ENCODE data around the gene VRK1.

VRK1 gene

DNA sequence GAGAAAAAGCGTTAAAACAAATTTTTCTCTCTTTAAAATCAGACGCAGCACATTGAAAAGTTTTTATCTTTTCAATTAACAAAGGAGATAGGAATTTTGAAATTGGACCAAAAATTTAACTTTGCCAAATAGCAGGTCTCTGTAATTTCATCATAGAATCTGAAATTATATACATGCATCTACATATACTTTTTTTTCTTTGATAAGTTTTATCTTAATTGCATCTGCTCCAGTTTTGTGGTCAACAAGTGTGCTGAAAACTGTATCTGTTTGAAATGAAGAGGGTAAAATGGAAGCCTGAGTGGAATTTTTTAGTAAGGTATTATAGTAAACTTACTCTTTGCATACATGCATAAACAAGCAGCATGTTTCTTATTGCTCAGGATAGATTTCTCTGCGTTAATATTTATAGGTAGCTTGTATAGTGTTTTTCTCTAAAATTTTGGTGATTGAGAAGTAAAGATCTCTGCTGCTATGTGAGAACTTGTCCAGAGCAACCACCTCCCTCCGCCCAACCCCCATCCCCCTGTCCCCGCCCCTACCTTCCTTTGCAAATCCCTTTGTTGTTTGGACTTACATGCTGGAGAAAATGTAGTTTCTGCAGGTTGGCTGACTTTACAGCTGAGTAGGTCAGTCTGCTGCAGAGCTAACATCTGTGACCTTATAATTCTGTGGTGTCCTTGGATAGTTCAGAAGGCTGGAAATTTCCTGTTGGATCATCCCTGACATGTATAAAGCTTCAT, 64.6 kb downstream of the VRK1 start:
- TF ChIP-seq GATA3 (IDR thresholded peaks at IDR 0.05; ENCODE audit: low read depth, low read length): no peak

DNA sequence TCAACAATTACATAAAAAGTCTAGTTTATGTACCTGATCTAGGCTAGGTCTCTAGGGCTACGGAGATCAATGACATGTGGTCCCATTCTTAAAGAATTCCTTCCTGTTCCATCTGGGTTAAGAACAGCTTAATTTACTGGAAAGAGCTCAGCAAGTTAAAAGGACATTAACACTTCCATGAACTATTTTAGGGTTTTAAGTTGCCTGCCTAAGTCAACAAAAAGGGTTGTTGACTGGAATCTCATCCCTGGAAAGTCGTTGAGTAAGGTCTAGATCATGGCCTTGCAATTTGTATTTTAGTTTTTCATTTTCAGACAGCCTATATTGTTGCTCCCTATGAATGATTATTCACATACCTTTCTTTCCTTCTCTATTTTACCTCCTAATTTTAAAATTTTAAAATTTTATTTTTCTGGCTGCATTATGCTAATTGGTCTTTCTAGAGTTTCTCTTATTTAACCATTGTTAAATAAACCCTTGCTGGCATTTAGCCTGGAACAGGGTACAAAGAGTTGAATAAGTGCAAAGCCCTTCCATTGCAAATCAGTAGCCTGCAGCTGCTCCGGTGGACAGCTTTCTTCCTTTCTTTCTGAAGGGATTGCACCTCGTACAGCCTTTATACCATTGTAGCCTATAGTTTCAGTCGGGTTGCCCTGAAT, 66.3 kb downstream of the VRK1 start:
- TF ChIP-seq GATA2 (IDR thresholded peaks at IDR 0.05; ENCODE audit: low read depth, low read length) (no peak), GATA3 (IDR thresholded peaks at IDR 0.05; ENCODE audit: low read depth, low read length) (no peak)

DNA sequence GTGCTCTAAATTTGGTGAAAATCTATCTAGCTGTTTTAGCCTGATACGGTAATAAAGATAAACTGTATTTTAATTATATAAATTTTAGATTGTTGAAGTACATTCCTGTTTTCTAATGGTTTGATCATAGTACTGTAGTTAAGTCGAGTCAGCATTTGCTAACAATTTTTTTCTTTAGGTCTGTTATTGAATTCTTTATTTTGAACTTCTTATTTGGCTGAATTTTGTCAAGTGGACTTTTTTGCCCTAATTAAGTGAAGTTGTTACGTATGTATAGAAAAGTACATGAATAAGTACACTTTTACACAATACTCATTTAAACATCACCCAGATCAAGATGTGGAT, 66.8 kb downstream of the VRK1 start:
- TF ChIP-seq GATA3 (IDR thresholded peaks at IDR 0.05; ENCODE audit: low read depth, low read length): no peak
- TF ChIP-seq GATA2 (IDR thresholded peaks at IDR 0.05; ENCODE audit: low read depth, low read length): no peak

DNA sequence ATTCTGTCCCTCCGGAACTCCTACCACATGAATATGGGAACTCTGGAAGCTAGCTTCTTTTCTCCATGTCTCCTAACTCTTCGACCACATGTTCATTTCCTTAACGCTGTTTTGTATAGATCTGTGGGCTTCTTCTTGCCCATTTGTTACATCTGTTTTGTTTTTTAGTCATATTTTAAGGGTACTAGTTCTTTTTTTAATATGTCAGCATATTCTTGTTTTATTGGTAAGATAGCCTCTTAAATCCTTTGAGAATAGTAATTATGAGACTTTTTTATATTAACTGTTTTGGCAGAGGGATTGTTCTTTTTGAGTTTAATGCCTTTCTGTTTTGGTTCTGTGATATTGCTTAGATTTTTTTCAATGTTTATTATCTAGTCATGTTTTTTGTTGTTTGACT, 70.5 kb downstream of the VRK1 start:
- TF ChIP-seq GATA2 (IDR thresholded peaks at IDR 0.05; ENCODE audit: low read depth, low read length): no peak
- TF ChIP-seq GATA3 (IDR thresholded peaks at IDR 0.05; ENCODE audit: low read depth, low read length): no peak

DNA sequence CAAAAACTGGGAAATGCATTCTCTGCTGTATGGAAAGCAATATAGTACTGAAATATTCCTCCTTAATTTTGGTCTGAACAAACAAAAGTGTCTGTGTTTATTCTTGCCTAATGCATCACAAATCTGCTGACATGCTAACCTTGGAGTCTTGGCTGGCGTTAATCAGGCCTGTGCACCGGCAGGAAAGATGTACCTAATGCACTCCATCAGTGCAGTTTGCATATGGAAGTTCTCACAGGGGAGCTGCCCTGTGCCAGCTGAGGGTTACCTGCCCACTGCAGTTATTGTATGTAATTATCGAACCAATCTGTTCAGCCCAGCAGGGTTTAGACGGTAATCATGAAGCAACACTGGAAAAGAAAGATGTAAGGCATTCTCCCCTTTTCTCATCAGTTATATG, 76.9 kb downstream of the VRK1 start:
- TF ChIP-seq GATA3 (IDR thresholded peaks at IDR 0.05; ENCODE audit: low read depth, low read length): no peak
- no peak for TF ChIP-seq GATA2 (IDR thresholded peaks at IDR 0.05; ENCODE audit: low read depth, low read length)

DNA sequence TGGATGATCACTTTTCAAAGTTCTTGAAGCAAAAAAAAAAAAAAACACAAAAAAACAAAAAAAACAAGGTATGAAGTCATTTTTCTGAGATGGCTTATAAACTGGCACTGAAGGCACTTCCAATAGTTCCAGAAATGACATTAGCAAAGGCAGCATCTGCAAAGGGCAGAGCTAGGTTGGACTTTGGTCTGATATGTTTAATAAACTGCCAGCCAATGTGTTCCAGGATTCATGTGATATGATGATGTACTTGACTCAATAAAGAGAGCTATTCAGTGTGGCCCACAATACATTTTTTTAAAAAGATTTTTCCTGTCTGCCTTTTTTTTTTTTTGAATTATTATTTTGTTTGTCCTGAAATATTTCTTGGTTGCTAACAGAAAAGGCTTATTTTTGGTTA, 79.6 kb downstream of the VRK1 start:
- TF ChIP-seq GATA3 (IDR thresholded peaks at IDR 0.05; ENCODE audit: low read depth, low read length): no peak
- no peak for TF ChIP-seq GATA2 (IDR thresholded peaks at IDR 0.05; ENCODE audit: low read depth, low read length)

DNA sequence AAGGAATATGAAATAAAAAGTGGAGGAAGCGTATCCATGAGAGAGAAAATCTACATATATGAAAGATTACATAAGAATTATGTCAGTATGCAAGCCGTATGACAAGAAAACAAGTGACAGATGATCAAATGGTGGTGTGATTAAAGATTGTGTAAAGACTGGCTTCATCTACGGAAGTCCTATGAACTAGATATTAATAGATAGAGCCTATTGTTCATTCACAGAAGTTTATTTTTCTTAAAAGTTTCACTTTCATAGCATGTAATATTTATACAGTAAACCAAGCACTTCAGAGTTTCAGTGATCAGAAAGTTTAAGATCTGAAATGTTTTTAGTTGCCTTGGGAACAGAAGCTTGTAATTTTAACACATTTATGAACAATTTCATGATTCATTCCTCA, 84.5 kb downstream of the VRK1 start:
- TF ChIP-seq GATA3 (IDR thresholded peaks at IDR 0.05; ENCODE audit: low read depth, low read length) (no peak), GATA2 (IDR thresholded peaks at IDR 0.05; ENCODE audit: low read depth, low read length) (no peak)

DNA sequence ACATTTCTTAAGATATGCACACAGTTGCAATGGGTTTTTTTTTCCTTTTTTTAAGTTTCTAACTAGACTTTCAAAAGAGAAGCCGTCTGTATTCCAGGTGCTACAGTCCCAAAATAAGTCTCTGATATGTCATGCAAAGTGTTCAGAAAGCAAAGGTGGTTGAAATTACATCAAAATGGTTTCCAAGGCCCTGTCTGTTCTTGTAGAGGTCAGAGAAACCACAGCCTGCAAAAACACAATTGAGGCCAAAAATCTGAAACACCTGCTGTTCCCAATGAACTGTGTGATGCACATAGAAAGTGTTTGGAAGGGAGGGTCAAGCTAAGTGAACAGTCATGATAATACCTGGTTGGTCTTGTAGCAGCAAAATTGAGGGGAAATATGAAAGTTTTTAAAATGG, 91.0 kb downstream of the VRK1 start:
- TF ChIP-seq GATA3 (IDR thresholded peaks at IDR 0.05; ENCODE audit: low read depth, low read length) (no peak), GATA2 (IDR thresholded peaks at IDR 0.05; ENCODE audit: low read depth, low read length) (no peak)

DNA sequence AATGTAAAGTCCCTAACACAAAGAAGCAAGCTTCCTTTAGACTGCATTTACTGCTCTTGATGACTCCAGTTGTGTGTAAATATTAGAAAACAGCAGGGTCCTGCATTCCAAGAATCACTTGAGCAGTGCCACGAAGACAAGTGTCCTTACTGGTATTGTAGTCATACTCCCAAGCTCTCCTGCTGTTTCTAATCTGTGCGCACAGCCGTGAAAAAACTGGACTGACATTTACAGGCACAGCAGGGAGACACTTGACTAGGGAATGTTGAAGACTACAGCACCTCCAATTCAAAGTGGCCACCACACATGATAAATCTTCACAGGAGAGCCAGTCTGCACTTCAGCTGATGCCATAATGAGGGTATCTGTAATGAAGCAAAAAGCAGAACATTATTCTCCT, 91.4 kb downstream of the VRK1 start:
- no peak for TF ChIP-seq GATA2 (IDR thresholded peaks at IDR 0.05; ENCODE audit: low read depth, low read length)

DNA sequence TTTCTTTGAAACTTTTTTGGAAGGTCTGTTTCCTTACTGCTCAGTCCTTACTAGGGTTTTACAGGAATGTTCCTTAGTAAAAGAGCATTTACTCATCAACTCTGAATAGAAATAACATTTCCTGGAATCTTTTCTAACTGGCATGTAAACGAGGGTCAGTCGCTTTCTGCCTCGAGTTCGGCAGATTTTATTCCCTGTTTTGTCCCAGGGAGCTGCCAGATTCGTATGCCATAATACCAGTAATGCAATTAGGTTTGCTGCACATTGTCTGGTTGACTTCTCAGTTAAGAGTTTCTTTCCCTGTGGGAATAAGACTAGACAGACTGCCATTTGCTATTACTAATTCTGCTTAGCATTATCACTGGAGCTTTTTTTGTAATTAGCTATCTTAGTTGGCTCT, 91.9 kb downstream of the VRK1 start:
- TF ChIP-seq GATA2 (IDR thresholded peaks at IDR 0.05; ENCODE audit: low read depth, low read length) (no peak), GATA3 (IDR thresholded peaks at IDR 0.05; ENCODE audit: low read depth, low read length) (no peak)

DNA sequence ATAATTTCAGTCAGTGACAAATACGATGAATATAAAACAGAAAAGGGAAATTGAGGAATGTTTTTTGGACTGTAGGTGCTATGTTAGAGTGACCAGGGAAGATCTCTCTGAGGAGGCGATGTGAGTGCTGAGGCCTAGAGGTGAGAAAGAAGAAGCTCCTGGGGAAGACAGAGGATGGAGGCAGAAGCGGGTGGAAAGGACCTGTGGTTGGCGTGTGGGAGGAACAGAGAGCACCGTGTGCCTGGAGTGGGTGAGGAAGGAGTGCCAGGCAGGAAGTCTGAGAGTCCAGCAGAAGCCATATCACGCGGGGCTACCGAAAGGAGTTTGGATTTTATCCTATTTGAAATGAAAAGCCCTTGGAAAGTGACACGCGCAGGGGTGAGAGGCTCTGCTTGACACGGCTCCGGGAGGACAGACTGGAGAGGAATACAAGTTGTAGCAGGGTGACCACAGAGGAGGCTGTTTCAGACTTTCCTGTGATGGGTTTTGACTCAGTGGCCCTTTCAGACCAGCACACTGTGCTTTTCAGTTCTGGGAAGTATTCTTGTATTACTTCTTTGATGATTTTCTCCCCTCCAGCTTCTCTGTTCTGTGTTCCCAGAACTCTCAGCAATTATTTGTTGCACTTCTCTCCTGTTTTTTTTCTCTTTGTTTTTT, 96.9 kb downstream of the VRK1 start:
- TF ChIP-seq GATA2 (IDR thresholded peaks at IDR 0.05; ENCODE audit: low read depth, low read length): no peak
- TF ChIP-seq GATA3 (IDR thresholded peaks at IDR 0.05; ENCODE audit: low read depth, low read length): no peak

DNA sequence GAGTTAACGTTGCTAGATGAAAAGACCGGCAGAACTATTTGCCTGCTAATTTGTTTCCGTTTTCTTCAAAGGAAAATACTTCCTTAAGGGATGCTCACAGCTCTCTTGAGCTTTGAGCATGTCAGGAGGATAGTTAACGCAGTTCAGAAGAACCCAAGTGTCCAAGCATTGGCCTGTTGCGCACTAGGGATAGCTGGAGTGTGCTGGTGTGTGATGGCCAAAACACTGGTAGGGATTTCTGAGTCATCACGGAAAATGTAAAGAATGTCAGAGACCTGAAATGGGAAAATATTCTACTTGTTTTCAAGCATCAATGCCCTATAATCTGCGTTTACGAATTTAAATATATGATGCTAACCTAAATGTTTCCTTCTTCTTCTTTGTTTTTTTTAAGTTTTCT, 97.8 kb downstream of the VRK1 start:
- TF ChIP-seq GATA2 (IDR thresholded peaks at IDR 0.05; ENCODE audit: low read depth, low read length) (no peak), GATA3 (IDR thresholded peaks at IDR 0.05; ENCODE audit: low read depth, low read length) (no peak)

DNA sequence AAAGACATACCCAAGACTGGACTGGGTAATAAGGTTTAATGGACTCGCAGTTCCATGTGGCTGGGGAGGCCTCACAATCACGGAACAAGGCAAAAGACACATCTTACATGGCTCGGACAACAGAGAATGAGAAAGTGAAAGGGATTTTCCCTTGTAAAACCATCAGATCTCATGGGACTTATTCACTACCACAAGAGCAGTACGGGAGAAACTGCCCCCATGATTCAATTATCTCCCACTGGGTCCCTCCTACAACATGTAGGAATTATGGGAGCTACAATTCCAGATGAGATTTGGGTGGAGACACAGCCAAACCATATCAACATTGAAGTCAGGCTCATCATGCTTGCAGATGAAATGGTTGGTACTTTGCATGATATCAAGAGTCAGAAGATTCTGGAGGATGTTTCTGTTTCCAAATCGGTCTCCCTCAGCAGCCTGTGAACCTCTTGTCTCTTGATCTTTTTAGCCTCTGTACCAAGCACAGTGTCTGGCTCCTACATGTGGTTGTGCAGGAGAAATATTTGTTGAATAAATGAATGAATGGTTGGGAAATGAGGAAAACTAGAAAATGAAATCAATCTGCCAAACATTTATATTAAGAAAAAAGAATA, 98.6 kb downstream of the VRK1 start:
- no peak for TF ChIP-seq GATA2 (IDR thresholded peaks at IDR 0.05; ENCODE audit: low read depth, low read length)
- no peak for TF ChIP-seq GATA3 (IDR thresholded peaks at IDR 0.05; ENCODE audit: low read depth, low read length)

DNA sequence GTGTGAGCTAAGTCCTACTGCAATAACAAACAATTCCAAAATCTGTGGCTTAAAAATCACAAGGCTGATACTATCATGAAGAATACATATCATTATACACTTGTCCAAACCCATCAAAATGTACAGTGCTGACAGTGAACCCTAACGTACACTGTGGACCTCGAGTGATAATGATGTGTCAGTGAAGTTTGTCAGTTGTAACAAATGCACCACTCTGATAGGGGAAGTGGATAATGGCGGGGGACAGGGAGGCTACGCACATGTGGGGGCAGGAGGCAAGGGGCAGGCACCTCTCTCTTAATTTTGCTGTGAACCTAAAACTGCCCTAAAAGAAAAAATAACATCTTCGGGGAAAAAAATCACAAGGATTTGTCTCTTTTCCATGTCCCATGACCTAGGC, 100.0 kb downstream of the VRK1 start:
- TF ChIP-seq GATA3 (IDR thresholded peaks at IDR 0.05; ENCODE audit: low read depth, low read length) (no peak), GATA2 (IDR thresholded peaks at IDR 0.05; ENCODE audit: low read depth, low read length) (no peak)

DNA sequence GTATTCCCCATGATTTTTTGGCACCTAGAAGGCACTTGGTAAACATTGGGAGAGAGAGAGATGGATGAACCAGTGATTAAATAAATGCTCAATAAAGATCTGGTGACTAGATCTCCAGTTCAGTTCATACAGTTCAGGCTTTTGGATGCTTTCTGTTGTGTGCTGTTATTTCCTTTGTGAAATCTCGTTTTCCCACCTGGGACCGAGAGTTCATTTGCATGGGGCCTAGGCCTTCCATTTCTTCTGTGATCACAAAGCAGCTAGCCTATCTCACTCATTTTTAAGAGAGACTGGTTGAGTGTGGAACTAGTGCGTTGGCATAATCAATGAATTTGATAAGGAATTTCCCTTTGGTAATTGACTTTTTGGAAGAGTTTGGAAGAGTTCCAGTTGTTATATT, 104.0 kb downstream of the VRK1 start:
- TF ChIP-seq GATA3 (IDR thresholded peaks at IDR 0.05; ENCODE audit: low read depth, low read length) (no peak), GATA2 (IDR thresholded peaks at IDR 0.05; ENCODE audit: low read depth, low read length) (no peak)
